Measurements from ENCODE around the gene NPM1.
A peak's percentile ranks its signal among the peaks of the same experiment; 100 is the strongest.
"Not testable (repeated sequence)": the region's sequence is repeated elsewhere in the genome, so short reads cannot be mapped to it uniquely, and the experiment has no call there.

Gene NPM1

GRCh38 chr5:171386006-171386671 lies 1.5 kb upstream of the NPM1 start:
- no peak for DNase-seq (ENCODE audit: low read depth)

- no peak for DNase-seq (ENCODE audit: low read depth)
Observed at GRCh38 chr5:171386861-171387344, 746 bp upstream of the NPM1 start.

GRCh38 chr5:171387970-171388815 lies 544 bp downstream of the NPM1 start:
- peak; percentile 76 for DNase-seq (ENCODE audit: low read depth)

- no peak for DNase-seq (ENCODE audit: low read depth)
Observed at GRCh38 chr5:171388816-171389168, 1.1 kb downstream of the NPM1 start.

- DNase-seq (ENCODE audit: low read depth): no peak
Observed at GRCh38 chr5:171390883-171391677, 3.4 kb downstream of the NPM1 start.

- no peak for DNase-seq (ENCODE audit: low read depth)
Observed at GRCh38 chr5:171391996-171392577, 4.4 kb downstream of the NPM1 start.

GRCh38 chr5:171392585-171393159 lies 5.0 kb downstream of the NPM1 start:
- DNase-seq (ENCODE audit: low read depth): no peak

- DNase-seq (ENCODE audit: low read depth): no peak
Observed at GRCh38 chr5:171395042-171395441, 7.4 kb downstream of the NPM1 start.

GRCh38 chr5:171396583-171396982 lies 8.9 kb downstream of the NPM1 start:
- not testable (repeated sequence) for DNase-seq (ENCODE audit: low read depth)

GRCh38 chr5:171397190-171397589 lies 9.5 kb downstream of the NPM1 start:
- no peak for DNase-seq (ENCODE audit: low read depth)

- DNase-seq (ENCODE audit: low read depth): no peak
Observed at GRCh38 chr5:171397599-171397998, 9.9 kb downstream of the NPM1 start.

- not testable (repeated sequence) for DNase-seq (ENCODE audit: low read depth)
Observed at GRCh38 chr5:171398660-171399059, 11.0 kb downstream of the NPM1 start.

- DNase-seq (ENCODE audit: low read depth): no peak
Observed at GRCh38 chr5:171400169-171400568, 12.5 kb downstream of the NPM1 start.

GRCh38 chr5:171401167-171401947 lies 13.7 kb downstream of the NPM1 start:
- DNase-seq (ENCODE audit: low read depth): no peak

- DNase-seq (ENCODE audit: low read depth): not testable (repeated sequence)
Observed at GRCh38 chr5:171402751-171403150, 15.1 kb downstream of the NPM1 start.

- no peak for DNase-seq (ENCODE audit: low read depth)
Observed at GRCh38 chr5:171405615-171406014, 18.0 kb downstream of the NPM1 start.

- no peak for DNase-seq (ENCODE audit: low read depth)
Observed at GRCh38 chr5:171407234-171407633, 19.6 kb downstream of the NPM1 start.

GRCh38 chr5:171409164-171410136 lies 21.8 kb downstream of the NPM1 start:
- DNase-seq (ENCODE audit: low read depth): no peak

- no peak for DNase-seq (ENCODE audit: low read depth)
Observed at GRCh38 chr5:171410181-171410580, 22.5 kb downstream of the NPM1 start.

- no peak for DNase-seq (ENCODE audit: low read depth)
Observed at GRCh38 chr5:171412186-171412585, 24.5 kb downstream of the NPM1 start.
